H9 (cell line): ENCODE results near the gene LRRK1. TPM values are rescaled to one million over a fixed set of nuclear protein-coding genes. Genes with fewer than 3 reads are reported as not detected.

ENCODE experiments used
- DNase-seq: peaks from one replicate; pipeline ENCODE4 v3.0.0-alpha.2; 2017
- H2AFZ ChIP-seq: one replicate; pipeline ENCODE4 v1.6.1; 2013; ENCODE audit warnings: mild to moderate bottlenecking, low read length, control low read depth, moderate library complexity
- H2AK5ac ChIP-seq: 2 replicates; pipeline ENCODE4 v1.6.1; 2013; ENCODE audit warnings: low read length, control low read depth, mixed read lengths; ENCODE audit not compliant: insufficient read length
- H2BK120ac ChIP-seq: one replicate; pipeline ENCODE4 v1.6.1; 2013; ENCODE audit warnings: low read depth, mild to moderate bottlenecking, low read length, control low read depth, inconsistent platforms; ENCODE audit not compliant: poor library complexity, severe bottlenecking
- H2BK12ac ChIP-seq: 2 replicates; pipeline ENCODE4 v1.6.1; 2013; ENCODE audit warnings: low read length, control low read depth, mixed read lengths, low read depth; ENCODE audit not compliant: insufficient read length
- H2BK15ac ChIP-seq: 2 replicates; pipeline ENCODE4 v1.6.1; 2013; ENCODE audit warnings: low read depth, low read length, control low read depth
- H2BK20ac ChIP-seq: one replicate; pipeline ENCODE4 v1.6.1; 2013; ENCODE audit warnings: low read depth, mild to moderate bottlenecking, low read length, control low read depth, inconsistent platforms; ENCODE audit not compliant: poor library complexity, severe bottlenecking
- H2BK5ac ChIP-seq: 2 replicates; pipeline ENCODE4 v1.6.1; 2013; ENCODE audit warnings: low read length, control low read depth, mixed read lengths; ENCODE audit not compliant: insufficient read length
- H3K14ac ChIP-seq: 2 replicates; pipeline ENCODE4 v1.6.1; 2013; ENCODE audit warnings: low read length, control low read depth; ENCODE audit not compliant: insufficient read depth
- H3K18ac ChIP-seq: 2 replicates; pipeline ENCODE4 v1.6.1; 2013; ENCODE audit warnings: low read depth, mild to moderate bottlenecking, mixed read lengths, low read length, control low read depth; ENCODE audit not compliant: insufficient read length
- H3K23ac ChIP-seq: 2 replicates; pipeline ENCODE4 v1.6.1; 2013; ENCODE audit warnings: low read length, control low read depth, mixed read lengths, low read depth; ENCODE audit not compliant: insufficient read length
- H3K23me2 ChIP-seq: 2 replicates; pipeline ENCODE4 v1.6.1; 2013; ENCODE audit warnings: low read depth, mild to moderate bottlenecking, mixed read lengths, low read length, control low read depth; ENCODE audit not compliant: insufficient read length, poor library complexity, severe bottlenecking
- H3K27ac ChIP-seq: 2 replicates; pipeline ENCODE4 v1.5.1; 2013; ENCODE audit warnings: low read length, control low read depth, mixed read lengths, low read depth; ENCODE audit not compliant: insufficient read length
- H3K27me3 ChIP-seq: 2 replicates; pipeline ENCODE4 v1.6.1; 2013; ENCODE audit warnings: low read length, control low read depth, inconsistent platforms; ENCODE audit not compliant: insufficient read depth
- H3K4ac ChIP-seq: 2 replicates; pipeline ENCODE4 v1.6.1; 2013; ENCODE audit warnings: low read depth, mild to moderate bottlenecking, control low read depth, inconsistent platforms, low read length, moderate library complexity
- H3K4me1 ChIP-seq: 2 replicates; pipeline ENCODE4 v1.6.1; 2013; ENCODE audit warnings: low read length, control low read depth, inconsistent platforms; ENCODE audit not compliant: insufficient read depth
- H3K4me2 ChIP-seq: 2 replicates; pipeline ENCODE4 v1.6.1; 2013; ENCODE audit warnings: low read length, control low read depth, mixed read lengths; ENCODE audit not compliant: insufficient read length, insufficient read depth
- H3K56ac ChIP-seq: 2 replicates; pipeline ENCODE4 v1.6.1; 2013; ENCODE audit warnings: low read depth, mild to moderate bottlenecking, mixed read lengths, low read length, control low read depth; ENCODE audit not compliant: insufficient read length
- H3K79me1 ChIP-seq: 2 replicates; pipeline ENCODE4 v1.6.1; 2013; ENCODE audit warnings: low read depth, mild to moderate bottlenecking, moderate library complexity, low read length, control low read depth, inconsistent platforms; ENCODE audit not compliant: insufficient read depth, poor library complexity, severe bottlenecking
- H3K79me2 ChIP-seq: 2 replicates; pipeline ENCODE4 v1.6.1; 2013; ENCODE audit warnings: low read length, control low read depth, inconsistent platforms; ENCODE audit not compliant: insufficient read depth
- H3K9ac ChIP-seq: 2 replicates; pipeline ENCODE4 v1.6.1; 2013; ENCODE audit warnings: low read length, control low read depth, mixed read lengths; ENCODE audit not compliant: insufficient read length; ENCODE audit errors: extremely low read depth
- H3K9me3 ChIP-seq: one replicate; pipeline ENCODE4 v1.6.1; 2013; ENCODE audit warnings: low read depth, low read length, inconsistent platforms; ENCODE audit not compliant: control insufficient read depth
- H3T11ph ChIP-seq: one replicate; pipeline ENCODE4 v1.6.1; 2013; ENCODE audit warnings: mild to moderate bottlenecking, low read length, control low read depth, inconsistent platforms
- H4K20me1 ChIP-seq: one replicate; pipeline ENCODE4 v1.6.1; 2013; ENCODE audit not compliant: control insufficient read depth, insufficient read length, insufficient read depth
- H4K5ac ChIP-seq: 2 replicates; pipeline ENCODE4 v1.6.1; 2013; ENCODE audit warnings: low read depth, mild to moderate bottlenecking, mixed read lengths, low read length, control low read depth; ENCODE audit not compliant: insufficient read length
- H4K8ac ChIP-seq: replicated peaks from 2 replicates; pipeline ENCODE4 v1.6.1; 2013; ENCODE audit warnings: low read length, control low read depth, mixed read lengths, low read depth; ENCODE audit not compliant: insufficient read length
- H4K91ac ChIP-seq: 2 replicates; pipeline ENCODE4 v1.6.1; 2013; ENCODE audit warnings: low read depth, mild to moderate bottlenecking, moderate library complexity, mixed read lengths, low read length, control low read depth; ENCODE audit not compliant: insufficient read length
- H3K27ac Mint-ChIP-seq, 3 experiments: 2 replicates in 2 of 3; 3 replicates in 1 of 3; pipeline ENCODE4 v1.8.0; 2020 to 2021; ENCODE audit warnings: mixed read lengths in 3 of 3, mild to moderate bottlenecking in 1 of 3, moderate library complexity in 1 of 3
- H3K27me3 Mint-ChIP-seq: 2 replicates; pipeline ENCODE4 v1.8.0; 2021; ENCODE audit warnings: low read depth, mild to moderate bottlenecking, moderate library complexity, mixed read lengths
- H3K36me3 Mint-ChIP-seq, 3 experiments: 2 replicates in 2 of 3; 3 replicates in 1 of 3; pipeline ENCODE4 v1.8.0; 2020 to 2021; ENCODE audit warnings: low read depth in 3 of 3, mixed read lengths in 3 of 3; ENCODE audit not compliant: insufficient read depth in 1 of 3
- H3K4me1 Mint-ChIP-seq, 2 experiments: 2 replicates each; pipeline ENCODE4 v1.8.0; 2020; ENCODE audit warnings: mixed read lengths in 2 of 2
- H3K4me3 Mint-ChIP-seq, 2 experiments: 2 replicates in 1 of 2; 3 replicates in 1 of 2; pipeline ENCODE4 v1.8.0; 2020 to 2021; ENCODE audit warnings: mild to moderate bottlenecking in 2 of 2, mixed read lengths in 2 of 2, moderate library complexity in 1 of 2
- H3K9me3 Mint-ChIP-seq, 2 experiments: 2 replicates in 1 of 2; 3 replicates in 1 of 2; pipeline ENCODE4 v1.8.0; 2020; ENCODE audit warnings: mild to moderate bottlenecking in 2 of 2, mixed read lengths in 2 of 2, moderate library complexity in 1 of 2
- WGBS: extraction: QIAGEN DNeasy Blood & Tissue Kit; methylation state at CpG from one replicate; pipeline ENCODE4 v1.1.7; 2013; ENCODE audit warnings: missing lambda C conversion rate, low lambda C conversion rate, mixed read lengths; ENCODE audit not compliant: insufficient read length; ENCODE audit errors: extremely low coverage; 5-methylcytosine and 5-hydroxymethylcytosine counted together
- total RNA-seq: library from RNA; stranded (reverse); gene quantifications from 2 replicates; pipeline ENCODE4 v1.2.1, GENCODE V29; 2021
- TF ChIP-seq, protein P1 (sequence below): fragments of 200-600 bp; sonication (generic); conservative IDR thresholded peaks from 3 replicates; pipeline ENCODE4 v1.8.0; 2021; ENCODE audit warnings: antibody characterized with exemption, mild to moderate bottlenecking

Gene LRRK1
- total RNA-seq, 1 experiment from 2014 or later = 4.0 TPM

DNA sequence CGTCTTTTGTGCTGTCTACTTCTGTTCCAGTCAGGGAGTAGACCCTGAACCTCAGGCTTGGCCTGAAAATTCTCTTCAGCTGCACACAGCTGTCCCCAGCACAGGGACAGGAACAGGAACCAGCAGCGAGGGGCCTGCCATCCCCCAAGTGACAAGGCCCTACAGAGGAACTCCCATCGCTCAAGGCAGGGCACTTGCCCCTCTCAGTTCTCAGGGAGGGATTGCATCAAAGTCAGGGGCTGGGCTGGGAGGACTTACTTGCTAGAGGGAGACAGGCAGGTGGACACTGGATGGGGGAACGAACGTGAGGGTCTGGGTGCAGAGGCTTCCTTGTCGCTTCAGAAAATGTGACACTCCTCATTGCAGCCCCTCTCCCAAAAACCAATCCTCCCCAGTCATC, 169.1 kb downstream of the LRRK1 start:
- H3K4me2 ChIP-seq = no peak overlapping the region
- H3K56ac ChIP-seq = no peak overlapping the region
- H3K14ac ChIP-seq = no peak overlapping the region
- no peak overlapping the region for H3K27ac ChIP-seq
- H3K27me3 Mint-ChIP-seq = peaks cover 5% of the 10 kb centered on the region
- H3K23ac ChIP-seq = no peak overlapping the region
- H3K9ac ChIP-seq = no peak overlapping the region
- H3K36me3 Mint-ChIP-seq = no peaks in the 10 kb centered on the region; a peak in 2 of 7 replicates
- TF ChIP-seq, protein P1, sequence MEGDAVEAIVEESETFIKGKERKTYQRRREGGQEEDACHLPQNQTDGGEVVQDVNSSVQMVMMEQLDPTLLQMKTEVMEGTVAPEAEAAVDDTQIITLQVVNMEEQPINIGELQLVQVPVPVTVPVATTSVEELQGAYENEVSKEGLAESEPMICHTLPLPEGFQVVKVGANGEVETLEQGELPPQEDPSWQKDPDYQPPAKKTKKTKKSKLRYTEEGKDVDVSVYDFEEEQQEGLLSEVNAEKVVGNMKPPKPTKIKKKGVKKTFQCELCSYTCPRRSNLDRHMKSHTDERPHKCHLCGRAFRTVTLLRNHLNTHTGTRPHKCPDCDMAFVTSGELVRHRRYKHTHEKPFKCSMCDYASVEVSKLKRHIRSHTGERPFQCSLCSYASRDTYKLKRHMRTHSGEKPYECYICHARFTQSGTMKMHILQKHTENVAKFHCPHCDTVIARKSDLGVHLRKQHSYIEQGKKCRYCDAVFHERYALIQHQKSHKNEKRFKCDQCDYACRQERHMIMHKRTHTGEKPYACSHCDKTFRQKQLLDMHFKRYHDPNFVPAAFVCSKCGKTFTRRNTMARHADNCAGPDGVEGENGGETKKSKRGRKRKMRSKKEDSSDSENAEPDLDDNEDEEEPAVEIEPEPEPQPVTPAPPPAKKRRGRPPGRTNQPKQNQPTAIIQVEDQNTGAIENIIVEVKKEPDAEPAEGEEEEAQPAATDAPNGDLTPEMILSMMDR = no peak
- no peak overlapping the region for H4K91ac ChIP-seq
- H3K27ac Mint-ChIP-seq = no peak overlapping the region
- H3K9me3 Mint-ChIP-seq = no peaks in the 10 kb centered on the region
- no peak overlapping the region for H4K8ac ChIP-seq
- no peaks in the 10 kb centered on the region for H3K23me2 ChIP-seq
- WGBS = no CpG with 5 or more reads among the region's 6 CpGs
- no peak overlapping the region for H2BK15ac ChIP-seq
- H2BK20ac ChIP-seq = no peak overlapping the region
- H4K5ac ChIP-seq = no peak overlapping the region
- H2BK120ac ChIP-seq = no peak overlapping the region
- H3K79me1 ChIP-seq = no peaks in the 10 kb centered on the region
- no peak overlapping the region for H2BK12ac ChIP-seq
- no peaks in the 10 kb centered on the region for H3K9me3 ChIP-seq
- no peaks in the 10 kb centered on the region; the same call in 1 of the 2 replicates for H3K4me1 ChIP-seq
- H3K4me1 Mint-ChIP-seq = peaks cover 7 to 12% of the 10 kb centered on the region in 2 experiments
- no peak overlapping the region for H3K18ac ChIP-seq
- no peaks in the 10 kb centered on the region for H3K79me2 ChIP-seq
- H3T11ph ChIP-seq = no peak overlapping the region
- H3K4me3 Mint-ChIP-seq = no peak overlapping the region
- DNase-seq = no peak
- no peak overlapping the region for H3K4ac ChIP-seq
- H4K20me1 ChIP-seq = no peaks in the 10 kb centered on the region
- no peaks in the 10 kb centered on the region for H3K27me3 ChIP-seq
- H2BK5ac ChIP-seq = no peak overlapping the region
- H2AK5ac ChIP-seq = no peak overlapping the region
- H2AFZ ChIP-seq = no peak overlapping the region
